Glomerular endothelial cell (primary cell): ENCODE results near the gene SLC2A4RG. TPM values are rescaled to one million over a fixed set of nuclear protein-coding genes. Genes with fewer than 3 reads are reported as not detected.
"Not testable (repeated sequence)": the region's sequence is repeated elsewhere in the genome, so short reads cannot be mapped to it uniquely, and the experiment has no call there.

Experiments
- DNase-seq: peaks from one replicate; pipeline ENCODE4 v3.0.0-alpha.2; 2011; ENCODE audit warnings: low read depth, low spot score; ENCODE audit errors: extremely low read depth
- total RNA-seq: library from RNA; depleted of rRNA; stranded (reverse); fragments of >200 nt; gene quantifications from 2 replicates; pipeline ENCODE4 v1.2.3, GENCODE V29; 2015

Gene SLC2A4RG
- total RNA-seq, 1 donor from 2014 or later = 81.2 TPM

- no peak for DNase-seq
These were observed 35.8 kb downstream of the SLC2A4RG start for GRCh38 chr20:63775096-63775978.

GRCh38 chr20:63776875-63777274 lies 37.3 kb downstream of the SLC2A4RG start:
- not testable (repeated sequence) for DNase-seq

DNA sequence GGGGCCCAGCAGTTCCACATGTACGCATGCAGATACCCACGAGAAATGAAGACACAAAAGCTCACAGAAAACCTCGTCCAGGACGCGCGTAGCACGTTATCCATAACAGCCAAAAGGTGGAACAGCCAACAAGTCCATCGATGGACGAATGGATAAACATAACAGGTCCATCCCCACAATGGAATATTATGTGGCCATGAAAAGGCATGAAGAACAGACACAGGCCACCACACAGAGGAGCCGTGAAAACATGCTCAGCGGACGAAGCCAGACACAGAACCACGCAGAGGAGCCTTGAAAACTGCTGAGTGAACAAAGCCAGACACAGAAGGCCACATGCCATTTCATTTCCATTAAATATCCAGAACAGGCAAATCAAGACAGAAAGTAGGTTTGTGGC lies 38.0 kb downstream of the SLC2A4RG start:
- DNase-seq = no peak

GRCh38 chr20:63778034-63778752 lies 38.6 kb downstream of the SLC2A4RG start:
- no peak for DNase-seq

DNA sequence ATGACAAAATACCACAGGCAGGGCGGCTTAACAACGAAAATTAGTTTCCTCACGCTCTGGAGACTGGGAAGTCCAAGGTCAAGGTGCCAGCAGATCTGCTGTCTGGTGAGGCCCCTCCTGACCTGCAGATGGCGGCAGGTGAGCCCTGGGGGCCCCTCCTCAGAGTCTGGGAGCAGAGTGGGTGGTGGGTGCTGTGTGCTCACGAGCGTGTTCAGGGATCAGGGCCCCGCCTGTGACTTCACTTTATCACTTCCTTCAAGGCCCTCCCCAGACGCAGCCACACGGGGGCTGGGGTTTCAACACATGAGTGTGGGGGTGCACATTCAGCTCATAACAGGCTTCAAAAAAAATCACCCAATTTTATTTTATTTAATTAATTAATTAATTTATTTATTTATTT lies 39.3 kb downstream of the SLC2A4RG start:
- no peak for DNase-seq

DNA sequence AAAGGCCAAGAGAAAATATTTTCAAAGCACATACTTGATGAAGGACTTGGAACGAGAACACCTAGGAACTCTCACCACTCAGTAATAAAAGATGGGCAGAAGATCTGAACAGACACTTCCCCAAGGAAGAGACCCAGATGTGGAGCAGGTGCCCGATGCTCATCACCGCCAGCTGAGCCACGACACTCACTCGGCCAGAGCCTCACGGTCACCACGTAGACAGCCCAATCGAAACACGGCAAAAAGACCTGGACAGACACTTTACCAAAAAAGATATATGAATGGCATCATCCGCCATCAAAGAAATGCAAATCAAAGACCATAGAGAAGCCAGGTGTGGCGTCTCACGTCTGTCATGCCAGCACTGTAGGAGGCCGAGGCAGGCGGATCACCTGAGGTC lies 41.6 kb downstream of the SLC2A4RG start:
- no peak for DNase-seq

DNA sequence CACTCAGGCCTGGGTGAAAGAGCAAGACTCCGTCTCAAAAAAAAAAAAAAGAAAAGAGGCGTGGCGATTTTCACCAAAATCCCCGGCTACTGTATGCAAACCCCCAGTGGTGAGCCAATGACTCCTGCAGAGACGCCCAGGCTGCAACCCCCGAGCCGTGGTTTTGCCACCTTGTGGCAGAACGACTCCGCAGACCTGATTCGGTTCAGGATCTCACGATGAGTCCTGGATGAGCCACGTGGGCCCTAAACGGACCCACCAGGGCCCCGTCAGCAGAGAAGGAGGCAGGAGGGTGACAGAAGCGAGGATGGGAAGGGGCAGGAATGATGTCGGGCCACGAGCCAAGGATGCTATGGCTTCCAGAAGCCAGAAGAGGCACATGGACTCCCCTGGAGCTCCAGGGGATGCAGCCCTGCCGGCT lies 42.5 kb downstream of the SLC2A4RG start:
- DNase-seq = no peak

GRCh38 chr20:63782521-63782971 lies 43.0 kb downstream of the SLC2A4RG start:
- no peak for DNase-seq

- DNase-seq = no peak
These were observed 44.4 kb downstream of the SLC2A4RG start for GRCh38 chr20:63783970-63784369.

DNA sequence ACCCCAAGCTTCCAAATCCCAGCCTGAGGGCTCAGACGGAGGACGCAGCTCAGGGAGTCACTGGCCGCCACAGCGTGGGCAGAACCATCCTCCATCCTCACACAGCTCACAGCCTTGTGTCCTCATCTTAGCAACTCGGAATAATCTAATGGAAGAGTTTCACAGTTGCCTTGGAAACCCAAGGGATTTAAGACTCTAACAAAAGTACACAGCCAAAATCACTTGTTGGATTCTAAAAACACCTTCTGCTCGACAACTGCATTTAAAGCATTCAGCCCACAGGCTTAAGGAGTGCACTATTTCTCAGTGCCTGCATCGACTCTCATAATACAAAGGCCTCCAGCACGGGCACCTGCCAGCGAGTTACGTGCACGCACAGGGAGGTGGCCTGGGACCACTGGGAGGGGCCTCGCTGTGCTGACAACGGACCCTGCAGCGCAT lies 46.1 kb downstream of the SLC2A4RG start:
- DNase-seq = no peak

- DNase-seq = no peak
These were observed 47.7 kb downstream of the SLC2A4RG start for GRCh38 chr20:63787302-63787701.

GRCh38 chr20:63787749-63788148 lies 48.2 kb downstream of the SLC2A4RG start:
- no peak for DNase-seq

- DNase-seq = no peak
These were observed 50.4 kb downstream of the SLC2A4RG start for GRCh38 chr20:63789836-63790571.

- DNase-seq = no peak
These were observed 51.1 kb downstream of the SLC2A4RG start for GRCh38 chr20:63790572-63791168.

DNA sequence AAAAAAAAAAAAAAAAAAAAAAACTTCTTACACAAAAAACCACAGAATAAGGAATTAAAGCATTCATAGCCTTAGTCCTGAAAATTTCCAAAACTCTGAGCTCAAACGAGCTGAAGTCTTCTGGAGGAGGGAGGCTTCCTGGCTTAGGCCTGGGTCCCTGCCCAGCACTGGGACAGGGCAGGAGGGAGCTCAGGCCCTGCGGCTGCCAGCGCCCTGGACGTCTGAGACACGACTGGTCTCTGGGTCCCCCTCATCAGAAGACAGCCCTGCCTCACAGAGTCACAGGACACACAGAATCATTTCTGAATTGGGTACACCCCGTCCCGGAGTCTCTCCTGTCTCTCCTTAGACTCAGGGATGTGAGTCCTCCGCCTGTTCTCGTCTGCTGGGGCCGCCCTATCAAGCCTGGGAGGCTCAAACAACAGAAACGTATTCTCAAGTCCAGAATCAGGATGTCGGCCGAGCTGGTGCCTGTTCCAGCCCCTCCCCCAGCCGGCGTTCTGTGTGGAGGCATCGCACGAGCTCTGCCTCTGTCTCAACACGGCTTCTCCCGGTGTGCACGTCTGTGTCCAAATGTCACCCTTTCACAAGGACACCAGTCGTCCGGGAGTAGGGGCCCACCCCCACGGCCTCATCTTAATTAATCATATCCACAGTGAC lies 52.1 kb downstream of the SLC2A4RG start:
- no peak for DNase-seq

DNA sequence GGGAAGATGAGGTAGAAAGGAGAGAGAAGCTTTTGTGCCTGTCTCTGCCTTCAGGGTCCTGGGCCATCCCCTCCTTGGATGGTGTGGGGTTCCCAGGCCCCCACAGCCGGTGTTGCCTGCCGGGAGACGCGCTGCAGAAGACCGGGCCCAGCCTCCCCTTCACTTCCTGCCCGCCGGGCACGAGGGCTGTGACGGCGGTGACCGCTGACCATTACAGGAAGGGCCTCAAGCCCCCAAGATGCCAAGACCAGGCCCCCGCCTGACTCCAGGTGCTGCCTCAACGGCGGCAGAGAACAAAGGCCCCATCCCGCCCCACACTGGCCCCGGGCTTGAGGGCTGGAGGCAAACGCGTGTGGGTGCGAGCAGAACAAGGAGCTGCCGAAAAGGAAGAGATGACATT lies 53.3 kb downstream of the SLC2A4RG start:
- DNase-seq = no peak
